ENCODE results near the gene ATF6. TPM values are rescaled to one million over a fixed set of nuclear protein-coding genes. Genes with fewer than 3 reads are reported as not detected.

ATF6 gene
- total and polyA plus RNA-seq, 2 donors (not counting 1 experiment from before 2014, with no cell fraction given), result 5.7 to 26.6 TPM

DNA sequence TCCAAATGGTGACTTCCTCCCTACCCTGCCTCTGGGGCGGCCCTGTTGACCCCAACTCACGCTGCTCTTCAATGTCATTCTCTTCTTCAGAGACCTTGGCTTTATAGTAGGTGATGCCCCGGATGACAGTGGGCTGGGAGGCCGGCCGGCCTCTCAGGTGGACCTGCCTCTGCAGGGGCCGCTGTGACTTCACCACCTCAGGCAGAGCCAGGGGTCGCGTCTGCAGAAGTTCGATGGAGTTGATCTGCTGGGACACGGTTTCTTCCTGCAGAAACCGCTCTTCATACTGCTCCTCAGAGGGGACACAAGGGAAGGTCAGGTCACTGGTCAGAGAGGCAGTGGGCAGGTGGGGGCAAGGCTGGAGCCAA, 233.9 kb downstream of the ATF6 start:
- Histone ChIP-seq H2AFZ (ENCODE audit: insufficient read depth, low read depth, low read length, poor library complexity, severe bottlenecking) (no peak overlapping the region), H3K9me3 (ENCODE audit: control extremely low read depth in 1 of 3, control insufficient read depth in 2 of 3, insufficient read depth in 1 of 3, low read length in 2 of 3) (no peaks in the 10 kb centered on the region), H4K20me1 (ENCODE audit: control insufficient read depth, insufficient read depth, low read length, poor library complexity, severe bottlenecking) (no peaks in the 10 kb centered on the region), H3K79me2 (ENCODE audit: control insufficient read depth, insufficient read depth, low read length) (no peaks in the 10 kb centered on the region), H3K27ac (ENCODE audit: low read length in 2 of 2) (no peak overlapping the region), H3K4me1 (ENCODE audit: control insufficient read depth in 2 of 2, insufficient read depth in 2 of 2, low read length in 2 of 2) (no peaks in the 10 kb centered on the region), H3K27me3 (replicated peaks in 1 of 4; ENCODE audit: control extremely low read depth in 1 of 4, control insufficient read depth in 3 of 4, insufficient read depth in 4 of 4, low read length in 3 of 4) (no peaks in the 10 kb centered on the region), H3K9ac (ENCODE audit: low read length) (no peak overlapping the region), H3K4me3 (ENCODE audit: control extremely low read depth in 1 of 5, extremely low read depth in 1 of 5, insufficient read depth in 1 of 5, low read depth in 2 of 5, low read length in 4 of 5) (no peak overlapping the region), H3K36me3 (replicated peaks in 1 of 2; ENCODE audit: control extremely low read depth in 1 of 2, control insufficient read depth in 1 of 2, extremely low read depth in 1 of 2, insufficient read depth in 2 of 2, low read length in 1 of 2) (no peaks in the 10 kb centered on the region), H3K4me2 (replicated peaks; ENCODE audit: low read depth, low read length, poor library complexity, severe bottlenecking) (no peak overlapping the region)
- no peaks in the 10 kb centered on the region for H3K9me3 Mint-ChIP-seq (ENCODE audit: insufficient read depth)
- ChIA-PET POLR2A (no interaction called here), CTCF (no interaction called here)
- TF ChIP-seq, protein P1, sequence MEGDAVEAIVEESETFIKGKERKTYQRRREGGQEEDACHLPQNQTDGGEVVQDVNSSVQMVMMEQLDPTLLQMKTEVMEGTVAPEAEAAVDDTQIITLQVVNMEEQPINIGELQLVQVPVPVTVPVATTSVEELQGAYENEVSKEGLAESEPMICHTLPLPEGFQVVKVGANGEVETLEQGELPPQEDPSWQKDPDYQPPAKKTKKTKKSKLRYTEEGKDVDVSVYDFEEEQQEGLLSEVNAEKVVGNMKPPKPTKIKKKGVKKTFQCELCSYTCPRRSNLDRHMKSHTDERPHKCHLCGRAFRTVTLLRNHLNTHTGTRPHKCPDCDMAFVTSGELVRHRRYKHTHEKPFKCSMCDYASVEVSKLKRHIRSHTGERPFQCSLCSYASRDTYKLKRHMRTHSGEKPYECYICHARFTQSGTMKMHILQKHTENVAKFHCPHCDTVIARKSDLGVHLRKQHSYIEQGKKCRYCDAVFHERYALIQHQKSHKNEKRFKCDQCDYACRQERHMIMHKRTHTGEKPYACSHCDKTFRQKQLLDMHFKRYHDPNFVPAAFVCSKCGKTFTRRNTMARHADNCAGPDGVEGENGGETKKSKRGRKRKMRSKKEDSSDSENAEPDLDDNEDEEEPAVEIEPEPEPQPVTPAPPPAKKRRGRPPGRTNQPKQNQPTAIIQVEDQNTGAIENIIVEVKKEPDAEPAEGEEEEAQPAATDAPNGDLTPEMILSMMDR (IDR thresholded peaks at IDR 0.05), result no peak
- TF ChIP-seq EZH2 (IDR thresholded peaks at IDR 0.05; ENCODE audit: borderline replicate concordance, insufficient read depth, low read depth, low read length, poor library complexity, severe bottlenecking), result no peak
- H3K27ac Mint-ChIP-seq, result no peak overlapping the region
- DNase-seq, result no peak
- no peaks in the 10 kb centered on the region for H3K4me1 Mint-ChIP-seq
- H3K27me3 Mint-ChIP-seq, result peaks cover 23% of the 10 kb centered on the region
- no peak overlapping the region for H3K4me3 Mint-ChIP-seq
- no peak for ATAC-seq (ENCODE audit: low read depth)
- 98% methylated on average over 11 of the region's 11 CpGs for WGBS (ENCODE audit: insufficient coverage)
- intact Hi-C loops (cut with micrococcal nuclease), result no loop called here

DNA sequence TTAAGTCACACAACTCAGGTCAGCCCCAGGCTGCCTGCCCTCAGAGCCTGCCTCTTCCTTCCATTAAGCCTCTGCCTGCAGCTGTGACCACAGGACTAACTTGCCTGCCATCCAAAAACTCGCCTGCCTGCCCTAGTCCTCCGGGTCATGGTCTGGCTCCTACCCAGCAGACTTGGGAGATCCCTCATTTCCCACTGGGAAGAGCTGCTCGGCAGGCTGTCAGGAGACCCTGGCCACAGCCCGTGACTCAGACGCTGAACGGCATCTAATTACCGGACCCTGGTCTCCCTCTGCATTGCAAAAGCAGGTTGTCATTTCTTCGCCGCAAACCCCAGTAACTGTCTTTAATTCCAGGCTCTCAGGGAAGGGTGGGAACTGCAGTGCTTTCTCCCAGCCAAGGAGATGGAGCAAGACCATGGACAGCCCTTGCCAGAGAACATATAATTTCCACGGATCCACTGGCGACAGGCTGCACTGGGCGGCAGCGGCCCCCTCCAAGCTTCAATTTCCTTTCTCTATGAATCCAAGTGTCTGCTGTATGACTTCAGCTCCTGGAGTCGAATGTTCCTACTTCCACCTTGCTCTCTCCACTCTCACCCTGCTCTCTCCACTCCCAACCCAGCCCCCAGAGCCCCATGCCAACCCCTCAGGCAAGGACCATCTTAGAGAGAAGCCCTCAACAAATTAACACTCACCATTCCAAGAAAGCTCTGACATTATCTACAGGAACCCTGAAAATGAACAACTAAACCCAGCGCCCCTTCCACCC, 237.1 kb downstream of the ATF6 start:
- H3K27me3 Mint-ChIP-seq, result peaks cover 33% of the 10 kb centered on the region
- Histone ChIP-seq H4K20me1 (ENCODE audit: control insufficient read depth, insufficient read depth, low read length, poor library complexity, severe bottlenecking) (no peaks in the 10 kb centered on the region), H2AFZ (ENCODE audit: insufficient read depth, low read depth, low read length, poor library complexity, severe bottlenecking) (no peak overlapping the region), H3K79me2 (ENCODE audit: control insufficient read depth, insufficient read depth, low read length) (no peaks in the 10 kb centered on the region), H3K27me3 (replicated peaks in 1 of 4; ENCODE audit: control extremely low read depth in 1 of 4, control insufficient read depth in 3 of 4, insufficient read depth in 4 of 4, low read length in 3 of 4) (no peaks in the 10 kb centered on the region), H3K27ac (ENCODE audit: low read length in 2 of 2) (no peak overlapping the region), H3K9ac (ENCODE audit: low read length) (no peak overlapping the region), H3K4me1 (ENCODE audit: control insufficient read depth in 2 of 2, insufficient read depth in 2 of 2, low read length in 2 of 2) (no peaks in the 10 kb centered on the region), H3K9me3 (ENCODE audit: control extremely low read depth in 1 of 3, control insufficient read depth in 2 of 3, insufficient read depth in 1 of 3, low read length in 2 of 3) (no peaks in the 10 kb centered on the region), H3K36me3 (replicated peaks in 1 of 2; ENCODE audit: control extremely low read depth in 1 of 2, control insufficient read depth in 1 of 2, extremely low read depth in 1 of 2, insufficient read depth in 2 of 2, low read length in 1 of 2) (no peaks in the 10 kb centered on the region), H3K4me2 (replicated peaks; ENCODE audit: low read depth, low read length, poor library complexity, severe bottlenecking) (no peak overlapping the region), H3K4me3 (ENCODE audit: control extremely low read depth in 1 of 5, extremely low read depth in 1 of 5, insufficient read depth in 1 of 5, low read depth in 2 of 5, low read length in 4 of 5) (no peak overlapping the region)
- TF ChIP-seq, protein P1 (IDR thresholded peaks at IDR 0.05), result no peak
- no peak for TF ChIP-seq EZH2 (IDR thresholded peaks at IDR 0.05; ENCODE audit: borderline replicate concordance, insufficient read depth, low read depth, low read length, poor library complexity, severe bottlenecking)
- H3K9me3 Mint-ChIP-seq (ENCODE audit: insufficient read depth), result no peaks in the 10 kb centered on the region
- no peaks in the 10 kb centered on the region for H3K4me1 Mint-ChIP-seq
- CTCF ChIA-PET, result no interaction called here
- no peak overlapping the region for H3K4me3 Mint-ChIP-seq
- intact Hi-C loops (cut with micrococcal nuclease), result no loop called here
- ATAC-seq (ENCODE audit: low read depth), result no peak
- 72% methylated on average over 15 of the region's 15 CpGs for WGBS (ENCODE audit: insufficient coverage)
- no peak overlapping the region for H3K27ac Mint-ChIP-seq
- POLR2A ChIA-PET, result no interaction called here
- no peak for DNase-seq
